WTC11 (cell line): ENCODE results near the gene EDIL3. TPM values are rescaled to one million over a fixed set of nuclear protein-coding genes. Genes with fewer than 3 reads are reported as not detected.

Experiments
- ATAC-seq: fragments of 200-7000 bp; cut with Tn5 transposase; 2 replicates; pipeline ENCODE4 v1.10.0; 2021; ENCODE audit warnings: mild to moderate bottlenecking, moderate library complexity
- CTCF ChIA-PET: fragments of 300-600 bp; sonication (Branson Sonifier 250); formaldehyde crosslinking; loops from one replicate; lab custom pipeline; 2021; ENCODE audit warnings: antibody characterized with exemption; lab: Charles Lee
- POLR2A ChIA-PET: fragments of 350-600 bp; sonication (Branson Sonifier 250); formaldehyde crosslinking; loops from one replicate; lab custom pipeline; 2021; ENCODE audit warnings: antibody characterized with exemption; lab: Charles Lee
- DNase-seq: peaks from one replicate; pipeline ENCODE4 v3.0.0; 2021; ENCODE audit warnings: low spot score
- H3K27ac Mint-ChIP-seq: 2 replicates; pipeline ENCODE4 v1.8.0; 2021; ENCODE audit warnings: mixed read lengths
- H3K27me3 Mint-ChIP-seq: 2 replicates; pipeline ENCODE4 v1.8.0; 2021; ENCODE audit warnings: low read depth, mild to moderate bottlenecking, moderate library complexity, mixed read lengths
- H3K36me3 Mint-ChIP-seq: 2 replicates; pipeline ENCODE4 v1.8.0; 2021; ENCODE audit warnings: mixed read lengths
- H3K4me1 Mint-ChIP-seq: 2 replicates; pipeline ENCODE4 v1.8.0; 2022; ENCODE audit warnings: mixed read lengths
- H3K4me3 Mint-ChIP-seq: 2 replicates; pipeline ENCODE4 v1.8.0; 2021; ENCODE audit warnings: mild to moderate bottlenecking, moderate library complexity, mixed read lengths
- H3K9me3 Mint-ChIP-seq: 2 replicates; pipeline ENCODE4 v1.8.0; 2021; ENCODE audit warnings: mixed read lengths
- CREB1 ChIP-seq: sonication (generic); formaldehyde crosslinking; IDR thresholded peaks from 2 replicates; pipeline ENCODE4 v1.8.0; 2023; ENCODE audit warnings: mild to moderate bottlenecking, missing genetic modification reagents
- ELF4 ChIP-seq: sonication (generic); formaldehyde crosslinking; IDR thresholded peaks from 2 replicates; pipeline ENCODE4 v1.8.1; 2022; ENCODE audit warnings: low read depth, mild to moderate bottlenecking, moderate library complexity, missing genetic modification reagents
- FOXJ3 ChIP-seq: sonication (generic); formaldehyde crosslinking; IDR thresholded peaks from 2 replicates; pipeline ENCODE4 v1.9.0; 2021; ENCODE audit warnings: missing genetic modification reagents, mild to moderate bottlenecking, borderline replicate concordance
- FOXK1 ChIP-seq: sonication (generic); formaldehyde crosslinking; IDR thresholded peaks from 2 replicates; pipeline ENCODE4 v1.8.0; 2022; ENCODE audit warnings: mild to moderate bottlenecking, moderate library complexity, missing genetic modification reagents
- FOXP1 ChIP-seq: sonication (generic); formaldehyde crosslinking; IDR thresholded peaks from 2 replicates; pipeline ENCODE4 v1.8.0; 2022; ENCODE audit warnings: missing genetic modification reagents, mild to moderate bottlenecking, moderate library complexity, borderline replicate concordance
- GRHL2 ChIP-seq: fragments of 250-450 bp; sonication (Bioruptor Pico); IDR thresholded peaks from 2 replicates; pipeline ENCODE4 v1.8.0; 2022; ENCODE audit warnings: mild to moderate bottlenecking, moderate library complexity; ENCODE audit not compliant: insufficient replicate concordance, severe bottlenecking
- HMGA2 ChIP-seq: fragments of 250-450 bp; sonication (Bioruptor Pico); IDR thresholded peaks from 2 replicates; pipeline ENCODE4 v1.4.0; 2021; ENCODE audit warnings: mild to moderate bottlenecking, moderate library complexity
- MYBL2 ChIP-seq: sonication (generic); formaldehyde crosslinking; IDR thresholded peaks from 2 replicates; pipeline ENCODE4 v1.8.1; 2023; ENCODE audit warnings: mild to moderate bottlenecking, moderate library complexity, missing genetic modification reagents
- NFATC4 ChIP-seq: fragments of 250-450 bp; sonication (Bioruptor Pico); IDR thresholded peaks from 2 replicates; pipeline ENCODE4 v1.9.0; 2021; ENCODE audit warnings: mild to moderate bottlenecking
- RORB ChIP-seq: fragments of 250-450 bp; sonication (Bioruptor Pico); IDR thresholded peaks from 2 replicates; pipeline ENCODE4 v1.9.0; 2021; ENCODE audit warnings: mild to moderate bottlenecking
- SMAD3 ChIP-seq: sonication (generic); formaldehyde crosslinking; IDR thresholded peaks from 2 replicates; pipeline ENCODE4 v1.8.0; 2022; ENCODE audit warnings: missing genetic modification reagents, mild to moderate bottlenecking, borderline replicate concordance
- TCF7 ChIP-seq: sonication (generic); formaldehyde crosslinking; IDR thresholded peaks from 2 replicates; pipeline ENCODE4 v1.8.0; 2022; ENCODE audit warnings: mild to moderate bottlenecking, low read depth, missing genetic modification reagents, moderate library complexity
- TEAD4 ChIP-seq: sonication (generic); formaldehyde crosslinking; IDR thresholded peaks from 2 replicates; pipeline ENCODE4 v1.8.0; 2022; ENCODE audit warnings: mild to moderate bottlenecking, missing genetic modification reagents
- ZNF138 ChIP-seq: sonication (generic); formaldehyde crosslinking; conservative IDR thresholded peaks from 2 replicates; pipeline ENCODE4 v1.8.1; 2022; ENCODE audit warnings: mild to moderate bottlenecking, moderate library complexity, missing genetic modification reagents
- ZNF232 ChIP-seq: sonication (generic); formaldehyde crosslinking; IDR thresholded peaks from 2 replicates; pipeline ENCODE4 v1.8.0; 2022; ENCODE audit warnings: mild to moderate bottlenecking, missing genetic modification reagents
- total RNA-seq: library from RNA; stranded (reverse); gene quantifications from 3 replicates; pipeline ENCODE4 v1.2.3, GENCODE V29; 2021
- TF ChIP-seq, protein P1 (sequence below): sonication (generic); formaldehyde crosslinking; IDR thresholded peaks from 2 replicates; pipeline ENCODE4 v1.8.0; 2022; ENCODE audit warnings: missing genetic modification reagents
- TF ChIP-seq, protein P2 (sequence below): sonication (generic); formaldehyde crosslinking; IDR thresholded peaks from 2 replicates; pipeline ENCODE4 v1.8.1; 2023; ENCODE audit warnings: mild to moderate bottlenecking, missing genetic modification reagents, moderate library complexity
- TF ChIP-seq, protein P3 (sequence below): sonication (generic); formaldehyde crosslinking; IDR thresholded peaks from 2 replicates; pipeline ENCODE4 v1.8.0; 2022; ENCODE audit warnings: mild to moderate bottlenecking, missing genetic modification reagents
- TF ChIP-seq, protein P4 (sequence below): sonication (generic); formaldehyde crosslinking; IDR thresholded peaks from 2 replicates; pipeline ENCODE4 v1.8.0; 2023; ENCODE audit warnings: missing genetic modification reagents, mild to moderate bottlenecking, borderline replicate concordance
- TF ChIP-seq, protein P5 (sequence below): fragments of 250-450 bp; sonication (Bioruptor Pico); IDR thresholded peaks from 2 replicates; pipeline ENCODE4 v1.9.0; 2021; ENCODE audit warnings: moderate library complexity, mild to moderate bottlenecking, inconsistent platforms, borderline replicate concordance
- TF ChIP-seq, protein P6 (sequence below): fragments of 250-450 bp; sonication (Bioruptor Pico); IDR thresholded peaks from 2 replicates; pipeline ENCODE4 v2.1.2; 2022; ENCODE audit warnings: mild to moderate bottlenecking, moderate library complexity

The EDIL3 gene
- total RNA-seq, 1 experiment from 2014 or later, result 48.3 TPM

DNA sequence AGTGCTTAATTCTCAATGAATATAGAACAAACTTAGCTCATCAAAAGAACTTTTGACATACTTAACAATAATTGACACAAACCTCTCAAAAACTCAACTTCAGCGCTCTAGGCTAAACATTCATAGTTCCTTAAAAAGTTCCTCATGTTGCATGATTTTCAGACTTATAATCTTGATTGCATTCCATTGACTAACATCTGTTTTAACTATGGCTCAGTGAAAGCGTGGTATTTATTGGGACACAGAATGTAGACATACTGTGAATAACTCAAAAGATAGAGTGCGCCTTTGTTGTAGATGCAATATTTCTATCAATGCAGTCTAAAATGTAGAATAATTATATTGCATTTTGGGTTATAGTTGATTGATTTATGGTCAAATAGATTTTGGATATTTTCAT lies 436.9 kb downstream of the EDIL3 start:
- ATAC-seq (no peak), DNase-seq (no peak)
- no peaks in the 10 kb centered on the region for H3K9me3 Mint-ChIP-seq
- no peaks in the 10 kb centered on the region for H3K4me1 Mint-ChIP-seq
- no peak for TF ChIP-seq TCF7 (CRISPR knock-in tag)
- TF ChIP-seq, protein P1, sequence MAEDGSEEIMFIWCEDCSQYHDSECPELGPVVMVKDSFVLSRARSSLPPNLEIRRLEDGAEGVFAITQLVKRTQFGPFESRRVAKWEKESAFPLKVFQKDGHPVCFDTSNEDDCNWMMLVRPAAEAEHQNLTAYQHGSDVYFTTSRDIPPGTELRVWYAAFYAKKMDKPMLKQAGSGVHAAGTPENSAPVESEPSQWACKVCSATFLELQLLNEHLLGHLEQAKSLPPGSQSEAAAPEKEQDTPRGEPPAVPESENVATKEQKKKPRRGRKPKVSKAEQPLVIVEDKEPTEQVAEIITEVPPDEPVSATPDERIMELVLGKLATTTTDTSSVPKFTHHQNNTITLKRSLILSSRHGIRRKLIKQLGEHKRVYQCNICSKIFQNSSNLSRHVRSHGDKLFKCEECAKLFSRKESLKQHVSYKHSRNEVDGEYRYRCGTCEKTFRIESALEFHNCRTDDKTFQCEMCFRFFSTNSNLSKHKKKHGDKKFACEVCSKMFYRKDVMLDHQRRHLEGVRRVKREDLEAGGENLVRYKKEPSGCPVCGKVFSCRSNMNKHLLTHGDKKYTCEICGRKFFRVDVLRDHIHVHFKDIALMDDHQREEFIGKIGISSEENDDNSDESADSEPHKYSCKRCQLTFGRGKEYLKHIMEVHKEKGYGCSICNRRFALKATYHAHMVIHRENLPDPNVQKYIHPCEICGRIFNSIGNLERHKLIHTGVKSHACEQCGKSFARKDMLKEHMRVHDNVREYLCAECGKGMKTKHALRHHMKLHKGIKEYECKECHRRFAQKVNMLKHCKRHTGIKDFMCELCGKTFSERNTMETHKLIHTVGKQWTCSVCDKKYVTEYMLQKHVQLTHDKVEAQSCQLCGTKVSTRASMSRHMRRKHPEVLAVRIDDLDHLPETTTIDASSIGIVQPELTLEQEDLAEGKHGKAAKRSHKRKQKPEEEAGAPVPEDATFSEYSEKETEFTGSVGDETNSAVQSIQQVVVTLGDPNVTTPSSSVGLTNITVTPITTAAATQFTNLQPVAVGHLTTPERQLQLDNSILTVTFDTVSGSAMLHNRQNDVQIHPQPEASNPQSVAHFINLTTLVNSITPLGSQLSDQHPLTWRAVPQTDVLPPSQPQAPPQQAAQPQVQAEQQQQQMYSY, result no peak
- POLR2A ChIA-PET, result no interaction called here
- H3K27me3 Mint-ChIP-seq, result no peaks in the 10 kb centered on the region
- H3K4me3 Mint-ChIP-seq, result no peak overlapping the region
- CTCF ChIA-PET, result no interaction called here
- H3K27ac Mint-ChIP-seq, result no peak overlapping the region
- H3K36me3 Mint-ChIP-seq, result no peaks in the 10 kb centered on the region

DNA sequence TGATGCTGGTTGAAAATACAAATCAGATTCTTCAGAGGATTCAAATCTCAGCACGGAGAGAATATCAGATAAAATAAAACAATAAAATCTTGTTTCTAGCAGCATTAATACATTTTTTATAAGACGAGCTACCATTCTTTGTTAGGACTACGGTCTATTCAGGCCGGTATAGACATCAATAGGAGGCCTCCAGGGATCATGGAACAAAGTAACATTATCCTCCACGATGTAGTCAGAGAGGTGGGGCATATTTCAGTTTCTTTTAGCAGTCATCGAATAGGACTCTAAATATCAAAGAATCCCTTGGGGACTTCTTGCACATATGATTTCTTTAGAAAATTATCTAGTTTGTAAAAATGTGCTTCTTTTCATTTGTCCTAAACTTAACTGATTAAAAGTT lies 438.2 kb downstream of the EDIL3 start:
- Mint-ChIP-seq H3K4me1 (no peaks in the 10 kb centered on the region), H3K27ac (no peak overlapping the region), H3K27me3 (no peaks in the 10 kb centered on the region), H3K4me3 (no peak overlapping the region), H3K36me3 (no peaks in the 10 kb centered on the region), H3K9me3 (no peaks in the 10 kb centered on the region)
- TF ChIP-seq ZNF138 (CRISPR knock-in tag) (no peak), TCF7 (CRISPR knock-in tag) (no peak), RORB (no peak), FOXJ3 (CRISPR knock-in tag) (no peak), ELF4 (CRISPR knock-in tag) (no peak), FOXK1 (CRISPR knock-in tag) (no peak), TEAD4 (no peak), CREB1 (no peak), SMAD3 (CRISPR knock-in tag) (no peak), GRHL2 (CRISPR knock-in tag) (no peak), FOXP1 (CRISPR knock-in tag) (no peak), HMGA2 (no peak), MYBL2 (CRISPR knock-in tag) (no peak), NFATC4 (CRISPR knock-in tag) (no peak), ZNF232 (CRISPR knock-in tag) (no peak)
- TF ChIP-seq, protein P2, sequence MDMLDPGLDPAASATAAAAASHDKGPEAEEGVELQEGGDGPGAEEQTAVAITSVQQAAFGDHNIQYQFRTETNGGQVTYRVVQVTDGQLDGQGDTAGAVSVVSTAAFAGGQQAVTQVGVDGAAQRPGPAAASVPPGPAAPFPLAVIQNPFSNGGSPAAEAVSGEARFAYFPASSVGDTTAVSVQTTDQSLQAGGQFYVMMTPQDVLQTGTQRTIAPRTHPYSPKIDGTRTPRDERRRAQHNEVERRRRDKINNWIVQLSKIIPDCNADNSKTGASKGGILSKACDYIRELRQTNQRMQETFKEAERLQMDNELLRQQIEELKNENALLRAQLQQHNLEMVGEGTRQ (CRISPR knock-in tag), result no peak
- TF ChIP-seq, protein P3, sequence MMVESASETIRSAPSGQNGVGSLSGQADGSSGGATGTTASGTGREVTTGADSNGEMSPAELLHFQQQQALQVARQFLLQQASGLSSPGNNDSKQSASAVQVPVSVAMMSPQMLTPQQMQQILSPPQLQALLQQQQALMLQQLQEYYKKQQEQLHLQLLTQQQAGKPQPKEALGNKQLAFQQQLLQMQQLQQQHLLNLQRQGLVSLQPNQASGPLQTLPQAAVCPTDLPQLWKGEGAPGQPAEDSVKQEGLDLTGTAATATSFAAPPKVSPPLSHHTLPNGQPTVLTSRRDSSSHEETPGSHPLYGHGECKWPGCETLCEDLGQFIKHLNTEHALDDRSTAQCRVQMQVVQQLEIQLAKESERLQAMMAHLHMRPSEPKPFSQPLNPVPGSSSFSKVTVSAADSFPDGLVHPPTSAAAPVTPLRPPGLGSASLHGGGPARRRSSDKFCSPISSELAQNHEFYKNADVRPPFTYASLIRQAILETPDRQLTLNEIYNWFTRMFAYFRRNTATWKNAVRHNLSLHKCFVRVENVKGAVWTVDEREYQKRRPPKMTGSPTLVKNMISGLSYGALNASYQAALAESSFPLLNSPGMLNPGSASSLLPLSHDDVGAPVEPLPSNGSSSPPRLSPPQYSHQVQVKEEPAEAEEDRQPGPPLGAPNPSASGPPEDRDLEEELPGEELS, result no peak
- TF ChIP-seq, protein P4, sequence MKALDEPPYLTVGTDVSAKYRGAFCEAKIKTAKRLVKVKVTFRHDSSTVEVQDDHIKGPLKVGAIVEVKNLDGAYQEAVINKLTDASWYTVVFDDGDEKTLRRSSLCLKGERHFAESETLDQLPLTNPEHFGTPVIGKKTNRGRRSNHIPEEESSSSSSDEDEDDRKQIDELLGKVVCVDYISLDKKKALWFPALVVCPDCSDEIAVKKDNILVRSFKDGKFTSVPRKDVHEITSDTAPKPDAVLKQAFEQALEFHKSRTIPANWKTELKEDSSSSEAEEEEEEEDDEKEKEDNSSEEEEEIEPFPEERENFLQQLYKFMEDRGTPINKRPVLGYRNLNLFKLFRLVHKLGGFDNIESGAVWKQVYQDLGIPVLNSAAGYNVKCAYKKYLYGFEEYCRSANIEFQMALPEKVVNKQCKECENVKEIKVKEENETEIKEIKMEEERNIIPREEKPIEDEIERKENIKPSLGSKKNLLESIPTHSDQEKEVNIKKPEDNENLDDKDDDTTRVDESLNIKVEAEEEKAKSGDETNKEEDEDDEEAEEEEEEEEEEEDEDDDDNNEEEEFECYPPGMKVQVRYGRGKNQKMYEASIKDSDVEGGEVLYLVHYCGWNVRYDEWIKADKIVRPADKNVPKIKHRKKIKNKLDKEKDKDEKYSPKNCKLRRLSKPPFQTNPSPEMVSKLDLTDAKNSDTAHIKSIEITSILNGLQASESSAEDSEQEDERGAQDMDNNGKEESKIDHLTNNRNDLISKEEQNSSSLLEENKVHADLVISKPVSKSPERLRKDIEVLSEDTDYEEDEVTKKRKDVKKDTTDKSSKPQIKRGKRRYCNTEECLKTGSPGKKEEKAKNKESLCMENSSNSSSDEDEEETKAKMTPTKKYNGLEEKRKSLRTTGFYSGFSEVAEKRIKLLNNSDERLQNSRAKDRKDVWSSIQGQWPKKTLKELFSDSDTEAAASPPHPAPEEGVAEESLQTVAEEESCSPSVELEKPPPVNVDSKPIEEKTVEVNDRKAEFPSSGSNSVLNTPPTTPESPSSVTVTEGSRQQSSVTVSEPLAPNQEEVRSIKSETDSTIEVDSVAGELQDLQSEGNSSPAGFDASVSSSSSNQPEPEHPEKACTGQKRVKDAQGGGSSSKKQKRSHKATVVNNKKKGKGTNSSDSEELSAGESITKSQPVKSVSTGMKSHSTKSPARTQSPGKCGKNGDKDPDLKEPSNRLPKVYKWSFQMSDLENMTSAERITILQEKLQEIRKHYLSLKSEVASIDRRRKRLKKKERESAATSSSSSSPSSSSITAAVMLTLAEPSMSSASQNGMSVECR (CRISPR knock-in tag), result no peak
- TF ChIP-seq, protein P5, sequence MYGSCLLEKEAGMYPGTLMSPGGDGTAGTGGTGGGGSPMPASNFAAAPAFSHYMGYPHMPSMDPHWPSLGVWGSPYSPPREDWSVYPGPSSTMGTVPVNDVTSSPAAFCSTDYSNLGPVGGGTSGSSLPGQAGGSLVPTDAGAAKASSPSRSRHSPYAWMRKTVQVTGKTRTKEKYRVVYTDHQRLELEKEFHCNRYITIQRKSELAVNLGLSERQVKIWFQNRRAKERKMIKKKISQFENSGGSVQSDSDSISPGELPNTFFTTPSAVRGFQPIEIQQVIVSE, result no peak
- TF ChIP-seq, protein P6, sequence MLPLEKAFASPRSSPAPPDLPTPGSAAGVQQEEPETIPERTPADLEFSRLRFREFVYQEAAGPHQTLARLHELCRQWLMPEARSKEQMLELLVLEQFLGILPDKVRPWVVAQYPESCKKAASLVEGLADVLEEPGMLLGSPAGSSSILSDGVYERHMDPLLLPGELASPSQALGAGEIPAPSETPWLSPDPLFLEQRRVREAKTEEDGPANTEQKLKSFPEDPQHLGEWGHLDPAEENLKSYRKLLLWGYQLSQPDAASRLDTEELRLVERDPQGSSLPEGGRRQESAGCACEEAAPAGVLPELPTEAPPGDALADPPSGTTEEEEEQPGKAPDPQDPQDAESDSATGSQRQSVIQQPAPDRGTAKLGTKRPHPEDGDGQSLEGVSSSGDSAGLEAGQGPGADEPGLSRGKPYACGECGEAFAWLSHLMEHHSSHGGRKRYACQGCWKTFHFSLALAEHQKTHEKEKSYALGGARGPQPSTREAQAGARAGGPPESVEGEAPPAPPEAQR (CRISPR knock-in tag), result no peak
- ATAC-seq (no peak), DNase-seq (no peak)
- POLR2A ChIA-PET, result no interaction called here
- CTCF ChIA-PET, result no interaction called here
